ENCODE measurements around the gene ZNFX1.
A peak's percentile ranks its signal among the peaks of the same experiment; 100 is the strongest.

Gene ZNFX1

GRCh38 chr20:49283703-49284625 is 6.1 kb upstream of the ZNFX1 start:
- TF ChIP-seq POLR2AphosphoS5 (IDR thresholded peaks at IDR 0.05; ENCODE audit: low read depth) (peak; percentile 72), CTCF (IDR thresholded peaks at IDR 0.05; ENCODE audit: insufficient read depth, low read length) (no peak), REST (IDR thresholded peaks at IDR 0.05; ENCODE audit: insufficient replicate concordance, low read depth) (no peak)
- H3K27ac ChIP-seq (replicated peaks): no peak overlapping the region

GRCh38 chr20:49283176-49283702 is 5.4 kb upstream of the ZNFX1 start:
- no peak for DNase-seq (ENCODE audit: low read depth in 1 of 2, low spot score in 1 of 2)
- Histone ChIP-seq H3K27me3 (ENCODE audit: insufficient read depth, poor library complexity, severe bottlenecking) (no peaks in the 10 kb centered on the region), H3K27ac (replicated peaks) (no peak overlapping the region), H3K4me3 (replicated peaks; ENCODE audit: insufficient read depth, low read length) (peak overlapping the region; percentile 6; the same call in 1 of the 2 replicates)
- TF ChIP-seq REST (IDR thresholded peaks at IDR 0.05; ENCODE audit: insufficient replicate concordance, low read depth) (no peak), POLR2AphosphoS5 (IDR thresholded peaks at IDR 0.05; ENCODE audit: low read depth) (peak; percentile 45; the same call in 1 of the 2 replicates)

More at GRCh38 chr20:49283703-49284625, 6.1 kb upstream of the ZNFX1 start:
- Histone ChIP-seq H3K27me3 (ENCODE audit: insufficient read depth, poor library complexity, severe bottlenecking) (no peaks in the 10 kb centered on the region), H3K4me3 (replicated peaks; ENCODE audit: insufficient read depth, low read length) (peak overlapping the region; percentile 6; the same call in 1 of the 2 replicates)
- DNase-seq (ENCODE audit: low read depth in 1 of 2, low spot score in 1 of 2): no peak

GRCh38 chr20:49282584-49283171 is 4.8 kb upstream of the ZNFX1 start:
- H3K27ac ChIP-seq (replicated peaks): peak overlapping the region; percentile 96
- no peak for DNase-seq (ENCODE audit: low read depth in 1 of 2, low spot score in 1 of 2)
- peak overlapping the region; percentile 50 for H3K4me3 ChIP-seq (replicated peaks; ENCODE audit: insufficient read depth, low read length)
- no peaks in the 10 kb centered on the region for H3K27me3 ChIP-seq (ENCODE audit: insufficient read depth, poor library complexity, severe bottlenecking)
- no peak for TF ChIP-seq GABPA (IDR thresholded peaks at IDR 0.05; ENCODE audit: low read depth)
- TF ChIP-seq REST (IDR thresholded peaks at IDR 0.05; ENCODE audit: insufficient replicate concordance, low read depth): no peak
- no peak for TF ChIP-seq SPI1 (IDR thresholded peaks at IDR 0.05; ENCODE audit: borderline replicate concordance, low read depth)
- peak; percentile 87; the same call in 1 of the 2 replicates for TF ChIP-seq POLR2AphosphoS5 (IDR thresholded peaks at IDR 0.05; ENCODE audit: low read depth)
- no peak for TF ChIP-seq CTCF (IDR thresholded peaks at IDR 0.05; ENCODE audit: insufficient read depth, low read length)
